GM21515 (cell line): ENCODE measurements around the gene CDR2L.
"Not testable (repeated sequence)": the region's sequence is repeated elsewhere in the genome, so short reads cannot be mapped to it uniquely, and the experiment has no call there.

Experiments used
- ATAC-seq: cut with Tn5 transposase; IDR thresholded peaks from one replicate; pipeline ENCODE4 v1.9.1; 2021; ENCODE audit not compliant: unreplicated experiment

CDR2L gene

DNA sequence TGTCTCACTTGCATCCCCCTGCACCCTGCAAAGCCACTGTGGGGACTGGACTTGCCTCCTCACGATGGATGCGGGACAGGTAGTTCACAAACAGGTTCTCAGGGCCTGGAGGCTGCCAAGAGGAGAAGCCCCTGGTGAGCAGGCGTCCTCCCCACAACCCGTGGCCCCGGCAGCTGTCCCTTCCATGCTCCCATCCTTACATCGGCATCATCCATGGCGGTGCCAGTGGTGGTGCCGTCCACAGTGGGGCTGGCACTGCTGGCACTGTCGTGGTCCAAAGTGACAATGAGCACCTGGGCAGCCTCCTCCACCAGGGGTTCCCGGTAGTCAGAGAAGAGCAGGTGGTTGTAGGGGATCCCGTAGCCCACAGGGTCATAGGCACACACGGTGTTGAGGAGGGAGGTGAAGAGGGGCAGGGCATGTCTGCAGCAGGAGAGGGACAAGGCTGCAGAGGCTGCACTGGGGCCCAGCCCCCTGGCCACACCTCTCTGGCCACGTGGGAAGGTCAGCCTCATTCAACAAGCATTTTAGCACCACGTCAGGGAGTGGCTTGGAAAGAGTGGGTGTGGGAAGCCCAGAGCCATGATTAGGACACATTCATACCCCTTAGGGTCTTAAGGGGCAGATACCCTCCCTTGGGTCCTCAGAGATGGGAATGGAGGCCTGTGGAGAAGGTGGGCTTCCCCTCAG, 27.5 kb upstream of the CDR2L start:
- ATAC-seq = no peak

GRCh38 chr17:74960570-74961342, 26.7 kb upstream of the CDR2L start:
- ATAC-seq = no peak

- no peak for ATAC-seq
Observed at GRCh38 chr17:74961657-74962350, 25.6 kb upstream of the CDR2L start.

DNA sequence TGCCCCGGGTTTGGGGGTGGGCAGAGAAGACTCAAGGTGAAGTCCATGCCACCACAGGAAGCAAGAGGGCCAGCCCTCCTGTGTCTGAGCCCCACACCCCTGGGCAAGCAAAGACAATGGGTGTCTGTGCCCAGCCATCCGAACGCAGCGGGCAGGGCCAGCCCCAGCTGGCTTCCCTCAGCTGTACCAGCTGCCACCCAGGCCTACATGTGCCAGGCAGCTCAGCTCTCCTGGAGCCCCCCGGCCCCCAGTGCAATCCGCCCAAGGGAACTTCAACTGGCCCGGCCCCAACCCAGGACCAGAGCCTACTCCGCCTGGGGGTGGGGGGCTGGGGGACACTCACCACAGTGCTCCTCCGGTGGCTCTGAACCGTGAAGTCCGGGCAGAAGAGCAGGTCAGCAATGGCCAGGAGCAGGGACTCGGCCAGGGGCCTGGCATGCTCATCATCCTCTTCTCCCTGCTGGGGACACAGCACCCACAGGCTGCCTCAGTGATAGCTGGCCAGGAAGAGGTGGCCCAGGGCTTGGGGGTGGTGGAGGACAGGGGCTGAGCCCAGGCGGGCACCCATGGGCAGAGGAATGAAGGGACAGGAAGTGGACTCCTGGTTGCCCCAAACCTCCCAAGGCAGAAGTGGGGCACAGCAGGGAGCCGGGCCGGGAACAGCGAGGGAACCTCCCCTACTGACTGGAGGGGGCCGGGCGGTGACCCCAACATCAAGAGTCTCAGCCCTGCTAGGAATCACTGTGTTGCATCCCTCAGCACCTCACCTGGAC, 24.6 kb upstream of the CDR2L start:
- no peak for ATAC-seq

DNA sequence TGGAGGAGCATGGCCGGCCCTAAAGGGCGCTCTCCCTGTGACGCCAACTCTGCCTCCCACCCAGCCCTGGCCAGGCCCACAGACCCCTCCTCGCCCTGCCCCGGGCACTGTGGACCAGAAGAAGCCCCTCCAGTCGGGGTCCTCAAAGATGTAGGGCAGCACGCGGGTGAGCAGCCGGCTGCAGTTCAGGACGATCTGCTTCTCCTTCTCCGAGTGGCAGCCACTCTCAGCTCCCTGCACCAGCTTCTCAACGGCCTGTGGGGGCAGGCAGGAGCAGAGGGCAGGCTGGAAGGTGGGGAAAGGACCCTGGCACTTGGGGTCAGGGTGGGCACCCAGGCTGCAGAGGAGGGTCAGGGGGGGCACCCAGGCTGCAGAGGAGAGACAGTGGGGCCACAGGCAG, 23.8 kb upstream of the CDR2L start:
- no peak for ATAC-seq

DNA sequence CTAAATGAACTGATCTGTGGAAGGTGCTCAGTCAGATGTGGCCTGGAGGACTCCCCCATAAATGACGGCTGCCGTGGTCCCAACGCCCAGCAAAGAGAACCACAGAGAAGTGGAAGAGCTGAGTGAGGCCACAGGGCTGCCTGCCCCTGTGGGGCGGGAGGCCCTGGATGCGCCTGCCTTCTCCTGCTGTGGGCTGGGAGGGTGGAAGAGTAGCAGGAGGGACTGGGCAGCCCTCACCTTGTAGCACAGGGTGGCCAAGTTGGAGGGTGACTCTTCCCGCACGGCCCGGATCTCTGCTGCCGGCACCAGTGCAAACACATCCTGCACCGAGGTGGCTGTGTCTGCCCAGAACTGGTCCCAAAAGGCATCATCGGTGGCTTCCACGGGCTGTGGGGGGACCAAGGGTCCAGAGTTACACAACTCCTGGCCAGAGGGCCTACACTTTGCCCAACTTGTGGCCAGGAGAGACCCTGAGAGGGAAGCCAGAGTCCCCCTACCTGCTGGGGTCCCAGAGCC, 23.1 kb upstream of the CDR2L start:
- ATAC-seq = no peak

DNA sequence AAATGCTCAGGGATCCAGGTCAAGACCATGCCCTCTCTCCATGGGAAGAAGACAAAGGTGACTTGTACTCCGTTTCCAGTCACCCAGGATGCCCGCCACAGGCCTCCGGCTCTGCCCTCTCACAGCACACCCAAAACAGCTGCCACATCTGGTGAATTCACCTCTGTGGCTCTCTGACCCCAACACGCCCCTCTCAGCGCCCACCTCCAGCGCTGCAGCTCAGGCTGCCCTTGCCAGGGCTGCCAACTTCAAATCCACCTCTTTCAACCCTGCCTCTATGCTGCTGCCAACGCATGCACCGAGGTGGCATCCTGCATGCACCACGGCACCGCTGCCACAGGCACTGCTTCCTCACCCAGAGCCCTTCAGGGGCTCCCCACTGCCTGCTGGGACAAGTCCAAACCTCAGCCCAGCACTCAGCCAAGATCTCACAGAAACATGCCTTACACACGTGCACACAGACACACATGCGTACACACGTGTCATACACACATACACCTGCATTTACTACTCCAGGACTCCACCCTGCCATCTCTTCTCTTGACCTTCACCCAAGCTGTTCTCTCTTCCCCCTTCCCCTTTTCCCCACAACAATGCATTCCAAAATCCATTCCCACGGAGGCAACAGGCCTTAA, 22.3 kb upstream of the CDR2L start:
- ATAC-seq = no peak

- no peak for ATAC-seq
Observed at GRCh38 chr17:74968361-74968780, 19.1 kb upstream of the CDR2L start.

DNA sequence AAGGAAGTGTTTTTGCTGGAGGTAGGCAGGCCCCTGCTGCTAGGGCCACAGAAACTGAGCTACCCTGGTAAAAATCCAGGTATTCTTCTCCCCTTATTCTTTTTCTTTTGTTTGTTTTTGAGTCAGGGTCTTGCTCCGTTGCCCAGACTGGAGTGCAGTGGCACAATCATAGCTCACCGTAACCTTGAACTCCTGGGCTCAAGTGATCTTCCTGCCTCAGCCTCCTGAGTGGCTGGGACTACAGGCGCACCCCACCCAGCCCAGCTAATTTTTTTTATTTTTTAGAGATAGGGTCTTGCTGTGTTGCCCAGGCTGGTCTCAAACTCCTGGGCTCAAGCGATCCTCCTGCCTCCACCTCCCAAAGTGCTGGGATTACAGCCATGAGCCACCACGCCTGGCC, 17.9 kb upstream of the CDR2L start:
- ATAC-seq = not testable (repeated sequence)

GRCh38 chr17:74970395-74970794, 17.0 kb upstream of the CDR2L start:
- ATAC-seq = no peak

- no peak for ATAC-seq
Observed at GRCh38 chr17:74971069-74971841, 16.2 kb upstream of the CDR2L start.

DNA sequence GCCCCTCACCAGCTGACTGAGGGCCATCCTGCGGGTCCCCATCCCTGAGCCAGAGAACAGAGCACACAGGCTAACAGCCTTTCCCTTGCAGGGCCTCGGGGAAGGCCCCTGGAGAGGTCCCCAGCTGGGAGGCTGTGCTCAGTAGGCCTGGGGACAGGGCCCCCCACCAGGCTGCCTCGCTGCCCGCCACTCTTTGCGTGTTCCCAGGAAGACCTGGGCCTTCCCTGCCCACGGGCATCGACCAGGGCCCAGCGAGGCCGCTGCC, 15.7 kb upstream of the CDR2L start:
- no peak for ATAC-seq

GRCh38 chr17:74972107-74972972, 15.1 kb upstream of the CDR2L start, which contains the start of gene HID1:
Gene HID1 (minus strand): TSS chr17:74972759. CDS start chr17:74972656, 103 bp downstream.
- no peak for ATAC-seq

DNA sequence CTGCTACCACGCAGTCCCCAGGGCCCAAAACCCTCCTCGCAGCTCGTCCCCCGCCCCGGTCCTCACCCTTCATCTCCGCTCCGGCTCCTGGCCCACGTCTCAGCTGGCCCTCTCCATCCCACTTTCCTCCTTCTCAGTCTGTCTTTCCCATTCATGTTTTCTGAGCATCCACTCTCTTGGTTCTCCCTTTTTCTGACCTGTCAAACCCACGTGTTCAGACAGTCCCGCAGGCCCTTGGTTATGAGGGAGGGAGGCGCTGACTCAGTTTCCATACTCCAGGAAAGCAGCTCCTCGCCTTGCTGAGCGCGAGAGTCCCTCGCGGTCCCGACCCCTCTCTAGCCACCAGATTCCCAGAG, 14.5 kb upstream of the CDR2L start:
- ATAC-seq = no peak

GRCh38 chr17:74975943-74976342, 11.5 kb upstream of the CDR2L start:
- ATAC-seq = no peak

- ATAC-seq = no peak
Observed at GRCh38 chr17:74977802-74978201, 9.6 kb upstream of the CDR2L start.

GRCh38 chr17:74978240-74978639, 9.2 kb upstream of the CDR2L start:
- ATAC-seq = no peak

DNA sequence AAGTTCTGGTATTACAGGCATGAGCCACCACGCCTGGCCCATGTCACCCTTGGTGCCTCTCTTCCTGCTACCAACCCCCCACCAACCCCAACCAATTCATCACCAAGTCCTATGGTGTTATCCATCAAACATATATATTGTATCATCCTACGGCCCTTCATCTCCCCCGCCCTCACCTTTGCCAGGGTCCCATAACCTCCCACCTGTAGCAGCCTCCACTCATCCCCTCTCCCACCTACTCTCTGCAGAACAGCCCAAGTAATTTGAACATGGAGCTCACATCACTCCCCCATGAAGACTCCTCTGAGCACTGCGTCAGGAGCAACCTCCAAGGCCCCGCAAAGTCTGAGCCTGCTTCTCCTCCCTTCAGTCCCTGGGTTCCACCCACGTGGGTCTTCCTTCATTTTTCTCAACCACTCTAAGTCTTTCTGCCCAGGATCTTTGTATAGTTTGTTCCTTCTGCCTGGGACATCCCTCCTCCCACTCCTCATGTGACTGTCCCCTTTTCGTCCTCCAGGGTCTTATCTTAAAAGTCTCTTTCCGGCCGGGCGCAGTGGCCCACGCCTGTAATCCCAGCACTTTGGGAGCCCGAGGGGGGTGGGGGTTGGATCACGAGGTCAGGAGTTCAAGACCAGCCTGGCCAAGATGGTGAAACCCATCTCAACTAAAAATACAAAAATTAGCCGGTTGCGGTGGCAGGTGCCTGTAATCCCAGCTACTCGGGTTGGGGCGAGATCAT, 7.9 kb upstream of the CDR2L start:
- ATAC-seq = no peak
